Activated CD4-positive, alpha-beta T cell treated with anti-CD3 and anti-CD28 coated beads, Interleukin-2, amount 50 U/mL, for 1 hour (primary cell): ENCODE data around the gene DYTN.
"Not testable (repeated sequence)": the region's sequence is repeated elsewhere in the genome, so short reads cannot be mapped to it uniquely, and the experiment has no call there.

ENCODE experiments used
- DNase-seq: peaks from one replicate; pipeline ENCODE4 v3.0.0-alpha.2; 2020

The DYTN gene, protein sequence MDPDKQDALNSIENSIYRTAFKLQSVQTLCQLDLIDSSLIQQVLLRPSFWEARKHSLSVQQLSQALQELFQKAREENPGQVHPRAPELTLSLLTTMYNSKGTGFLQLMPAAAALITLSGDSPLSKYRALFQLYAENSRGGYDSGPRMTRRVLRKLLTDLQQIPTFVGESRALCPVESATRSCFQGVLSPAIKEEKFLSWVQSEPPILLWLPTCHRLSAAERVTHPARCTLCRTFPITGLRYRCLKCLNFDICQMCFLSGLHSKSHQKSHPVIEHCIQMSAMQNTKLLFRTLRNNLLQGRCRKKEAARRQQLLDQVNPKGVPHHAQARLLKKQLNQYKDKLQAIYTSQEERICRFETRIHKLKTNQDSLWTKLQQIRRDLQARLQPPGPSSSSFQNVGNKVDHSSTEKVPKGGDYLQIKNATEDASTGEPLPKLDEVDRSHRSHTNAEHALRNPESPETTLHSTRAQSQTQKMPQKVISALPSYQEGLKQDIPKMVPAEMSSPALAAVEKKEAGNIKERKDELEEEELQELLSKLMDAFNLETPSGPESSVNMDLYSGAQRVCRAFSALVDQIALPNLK

DNA sequence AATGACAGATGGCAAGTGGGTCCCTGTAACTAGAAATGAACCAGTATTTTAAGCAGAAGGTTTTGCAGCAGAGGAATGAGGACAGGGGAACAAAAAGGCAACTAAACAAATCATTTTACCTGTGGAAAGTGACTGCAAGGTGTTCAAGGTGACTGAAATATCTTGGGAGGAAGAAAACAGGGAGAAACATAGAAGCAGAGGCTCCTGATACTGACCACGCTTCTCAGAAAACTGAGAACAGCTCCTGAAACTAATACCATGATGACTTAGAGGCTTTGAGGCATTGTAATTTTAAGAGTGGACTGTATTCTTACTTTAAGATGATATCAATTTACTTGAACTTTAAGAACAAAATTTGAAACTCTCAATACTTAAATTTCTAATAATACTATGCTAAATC is at the start of gene DYTN:
DYTN (minus strand) TSS at position 101 of the 400 bp plus-strand sequence. CDS start 117 bp downstream, outside the sequence.
- DNase-seq = no peak

DNA sequence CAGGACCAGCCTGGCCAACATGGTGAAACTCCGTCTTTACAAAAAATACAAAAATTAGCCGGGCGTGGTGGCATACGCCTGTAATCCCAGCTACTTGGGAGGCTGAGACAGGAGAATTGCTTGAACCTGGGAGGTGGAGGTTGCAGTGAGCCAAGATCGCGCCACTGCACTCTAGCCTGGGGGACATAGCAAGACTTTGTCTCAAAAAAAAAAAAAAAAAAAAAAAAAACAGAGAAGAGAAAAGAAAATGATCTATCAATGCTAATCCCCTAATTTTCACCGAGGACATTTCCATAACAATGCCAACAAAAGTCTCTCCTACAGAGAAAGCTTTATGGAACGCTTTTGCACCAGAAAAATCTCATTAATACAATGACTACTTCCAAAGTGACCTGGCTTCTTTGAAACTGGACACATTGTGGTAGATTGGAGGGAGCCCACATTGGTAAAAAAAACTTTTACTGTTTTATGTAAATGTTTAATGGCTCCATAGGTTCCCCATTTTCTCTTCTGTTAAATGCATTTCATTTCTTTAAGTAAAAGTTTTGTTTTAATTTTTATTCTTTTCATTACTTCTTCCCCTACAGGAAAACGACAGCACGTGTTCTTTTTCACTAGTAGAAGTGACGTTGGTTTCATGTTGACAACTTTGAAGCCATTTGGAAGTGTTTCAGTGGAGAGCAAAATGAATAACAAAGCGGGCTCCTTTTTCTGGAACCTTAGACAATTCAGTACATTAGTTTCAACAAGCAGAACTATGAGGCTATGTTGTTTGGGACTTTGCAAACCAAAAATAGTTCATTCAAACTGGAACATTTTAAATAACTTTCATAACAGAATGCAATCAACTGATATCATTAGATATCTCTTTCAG is 48.1 kb upstream of the DYTN start:
- DNase-seq = no peak

DNA sequence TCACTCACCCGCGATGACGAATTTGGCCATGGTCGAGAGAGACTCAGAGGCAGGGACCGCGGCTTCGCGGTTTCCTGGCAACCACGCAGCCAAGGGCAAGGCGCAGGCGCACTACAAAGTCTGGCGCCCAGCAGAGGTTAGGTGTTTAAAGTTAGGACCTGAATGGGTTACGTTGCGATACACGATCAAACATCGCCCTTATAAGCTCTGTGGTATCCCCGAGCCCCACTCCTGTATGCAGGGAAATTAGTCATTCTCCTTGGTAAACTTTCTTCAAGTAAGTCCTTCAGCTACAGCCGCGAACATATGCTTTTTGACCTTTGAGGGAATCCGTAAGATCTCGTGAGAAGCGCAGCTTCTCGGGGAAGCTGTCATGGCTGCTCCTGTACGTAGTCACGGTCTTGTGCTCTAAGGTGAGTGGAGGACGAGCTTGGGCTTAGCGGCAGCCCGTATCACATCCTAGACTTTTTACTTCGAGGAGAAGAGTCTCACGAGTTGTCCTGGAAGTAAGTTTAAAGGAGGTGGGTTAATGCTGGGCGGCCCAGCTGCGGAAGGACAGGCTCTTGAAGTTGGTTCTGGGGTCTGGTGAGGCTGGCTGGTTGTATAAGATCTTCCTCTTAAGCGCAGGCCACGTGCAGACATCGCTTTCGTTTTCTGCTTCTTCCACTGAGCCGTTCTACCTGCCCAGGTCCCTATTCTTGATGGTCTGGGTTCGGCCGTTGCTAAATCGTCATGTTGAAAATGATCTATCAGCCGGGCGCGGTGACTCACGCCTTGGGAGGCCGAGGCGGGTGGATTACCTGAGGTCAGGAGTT is 47.3 kb upstream of the DYTN start, which contains the start of the genes FASTKD2 and MDH1B:
FASTKD2 (plus strand) TSS at position 365 of the 815 bp plus-strand sequence. CDS start 1,088 bp downstream, outside the sequence.
MDH1B (minus strand) TSS at position 87 of the 815 bp plus-strand sequence; CDS start at position 30, 57 bp downstream.
- DNase-seq = peak; percentile 73

DNA sequence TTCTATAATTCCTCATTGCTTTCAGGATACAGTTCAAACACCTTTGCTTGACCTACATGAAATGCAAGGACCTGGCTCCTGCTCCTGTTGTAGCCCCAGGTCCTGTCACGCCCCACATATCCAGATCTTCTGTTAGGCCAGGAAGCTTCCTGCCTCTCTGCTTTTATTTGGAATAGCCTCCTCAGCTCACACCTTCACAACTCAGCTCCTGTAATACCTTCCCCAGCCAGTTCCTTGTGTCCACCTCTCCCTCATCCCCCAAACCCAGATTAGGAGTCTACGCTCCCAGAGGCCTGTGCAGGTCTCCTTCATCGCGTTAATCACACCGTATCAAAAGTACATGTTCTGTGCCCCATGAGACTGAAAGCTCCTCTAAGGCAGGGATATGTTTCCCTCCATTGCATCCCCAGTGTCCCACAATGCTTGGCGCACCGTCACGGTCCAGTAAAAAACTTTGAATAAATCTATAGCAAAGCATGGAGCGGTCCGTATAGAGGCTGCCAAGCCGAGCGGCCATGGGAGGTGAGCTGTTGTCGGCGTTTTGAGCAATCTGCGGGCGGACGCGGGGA is 46.6 kb upstream of the DYTN start:
- DNase-seq = no peak

DNA sequence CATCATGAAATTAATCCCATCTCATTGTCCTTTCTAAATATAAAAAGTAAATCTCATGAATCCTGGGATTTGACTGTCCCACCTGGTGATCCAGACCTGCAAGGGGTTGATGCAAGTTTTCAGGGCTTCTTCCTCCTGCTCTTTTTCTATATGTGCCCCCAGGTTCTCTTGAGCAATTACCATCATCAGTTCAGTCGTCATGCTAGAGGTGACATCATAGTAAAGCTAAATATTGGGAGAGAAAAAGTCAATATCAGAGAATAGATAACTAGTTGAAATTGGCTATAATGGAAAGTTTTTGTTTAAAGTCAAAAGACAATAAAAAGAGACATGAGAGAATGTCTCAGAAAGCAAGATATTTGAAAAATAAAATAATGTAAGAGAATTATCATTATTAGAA is 38.6 kb upstream of the DYTN start:
- DNase-seq = no peak

DNA sequence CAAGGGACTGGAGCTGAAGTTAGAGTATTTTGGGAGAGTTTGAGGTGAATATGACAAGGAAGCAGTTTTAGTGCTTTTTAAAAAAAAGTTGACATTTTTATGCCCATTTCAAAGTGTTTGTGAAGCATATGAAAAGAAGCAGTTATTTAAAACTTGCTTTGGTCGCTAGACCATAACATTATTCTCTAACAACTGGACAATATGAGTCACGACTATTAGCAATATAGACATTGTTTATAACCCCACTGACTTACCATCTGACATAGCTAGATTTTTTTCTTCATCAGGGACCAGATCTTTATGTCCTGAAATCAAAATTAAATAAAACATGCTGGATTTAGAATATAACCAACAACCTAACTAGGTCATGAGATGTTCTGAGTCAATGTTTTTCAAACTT is 22.6 kb upstream of the DYTN start:
- no peak for DNase-seq

DNA sequence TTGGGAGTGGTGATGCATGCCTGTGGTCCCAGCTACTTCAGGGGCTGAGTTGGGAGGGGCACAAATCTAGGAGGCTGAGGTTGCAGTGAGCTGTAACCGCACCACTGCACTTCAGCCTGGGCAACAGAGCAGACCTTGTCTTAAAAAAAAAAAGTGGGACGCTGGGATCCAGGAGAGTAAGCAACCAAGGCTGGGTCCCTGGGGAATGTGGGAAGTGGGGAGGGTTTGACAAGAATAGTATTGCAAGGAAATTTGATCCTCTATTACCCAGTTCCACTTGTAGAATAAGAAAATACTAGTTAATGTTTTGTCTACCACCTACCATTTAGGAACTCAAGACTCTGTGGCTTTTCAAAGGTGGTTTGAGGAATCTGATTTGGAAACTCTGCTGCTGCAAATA is 21.1 kb upstream of the DYTN start:
- DNase-seq = no peak

DNA sequence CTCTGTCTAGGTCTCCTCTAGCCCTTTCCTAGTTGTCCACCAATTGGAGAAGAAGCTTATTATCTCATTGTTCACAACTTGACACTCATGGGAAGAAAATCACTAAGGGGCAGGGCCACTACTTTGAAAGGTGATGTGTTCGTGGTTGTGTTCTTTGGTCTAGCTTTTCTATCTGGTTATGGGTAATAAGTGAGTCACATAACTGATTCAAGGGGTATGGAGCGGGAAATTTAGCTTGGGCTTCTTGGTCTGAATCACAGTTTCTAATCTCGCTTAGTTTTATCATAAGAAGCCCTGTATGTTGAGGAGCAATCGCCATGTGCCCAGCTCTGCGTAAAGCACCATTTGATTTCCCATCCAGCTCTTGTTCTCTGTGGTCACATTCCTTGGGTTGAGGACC is 18.7 kb upstream of the DYTN start:
- DNase-seq = no peak

DNA sequence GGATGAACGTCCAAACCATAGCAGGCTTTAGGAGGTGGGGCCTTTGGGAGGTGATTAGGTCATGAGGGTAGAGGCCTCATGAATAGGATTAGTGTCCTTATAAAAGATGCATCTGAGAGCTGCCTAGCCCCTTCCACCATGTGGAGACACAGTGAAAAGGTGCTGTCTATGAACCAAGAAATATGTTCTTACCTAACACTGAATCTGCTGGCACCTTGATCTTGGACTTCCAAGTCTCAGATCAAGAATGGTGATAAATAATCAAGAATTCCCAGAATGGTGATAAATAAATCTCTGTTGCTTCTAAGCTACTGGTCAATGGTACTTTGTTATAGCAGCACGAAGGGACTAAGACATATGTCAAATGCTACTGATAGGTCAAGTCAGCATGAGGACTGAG is 15.1 kb upstream of the DYTN start:
- no peak for DNase-seq

DNA sequence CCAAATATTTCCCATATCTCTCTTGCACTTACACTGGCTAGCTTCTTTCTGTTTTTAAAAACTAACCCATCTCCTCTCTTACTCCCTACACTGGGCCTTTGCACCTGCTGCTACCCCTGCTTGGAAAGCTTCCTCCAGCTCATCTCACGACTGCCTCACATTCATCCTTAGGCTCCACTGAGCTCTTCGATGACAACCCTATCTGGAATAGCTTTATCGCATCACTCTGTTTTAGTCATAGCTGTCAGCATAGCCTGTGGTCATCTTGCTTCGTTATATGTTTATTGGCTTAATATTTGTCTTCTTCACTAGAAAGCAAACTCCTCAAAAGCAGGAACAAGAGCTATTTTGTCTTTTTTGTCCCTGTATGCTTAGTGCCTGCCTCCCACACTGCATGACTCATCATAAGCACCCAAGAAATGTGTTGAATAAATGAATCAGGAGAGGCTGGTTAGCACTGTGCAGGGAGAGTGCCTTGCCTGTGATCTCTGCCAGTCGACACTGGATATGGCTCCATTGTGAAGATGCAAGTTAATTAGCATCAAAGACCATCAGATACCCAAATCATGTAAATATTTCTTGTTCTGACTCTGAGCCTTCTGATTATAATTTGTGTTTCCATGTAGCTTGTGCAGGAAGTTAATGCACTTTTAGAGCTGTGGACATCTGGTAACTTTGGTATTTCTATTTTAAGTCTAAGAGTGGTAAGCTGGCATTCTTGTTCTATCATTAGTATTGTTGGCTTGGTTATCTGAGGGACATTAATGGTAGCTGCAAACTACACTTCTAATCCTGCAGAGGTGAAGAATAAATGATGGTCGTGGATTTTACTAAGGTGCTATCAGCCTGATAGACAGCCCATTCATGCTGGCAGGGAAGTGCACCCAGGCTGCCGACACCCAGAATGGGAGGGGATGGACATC is 10.3 kb upstream of the DYTN start:
- DNase-seq = no peak

DNA sequence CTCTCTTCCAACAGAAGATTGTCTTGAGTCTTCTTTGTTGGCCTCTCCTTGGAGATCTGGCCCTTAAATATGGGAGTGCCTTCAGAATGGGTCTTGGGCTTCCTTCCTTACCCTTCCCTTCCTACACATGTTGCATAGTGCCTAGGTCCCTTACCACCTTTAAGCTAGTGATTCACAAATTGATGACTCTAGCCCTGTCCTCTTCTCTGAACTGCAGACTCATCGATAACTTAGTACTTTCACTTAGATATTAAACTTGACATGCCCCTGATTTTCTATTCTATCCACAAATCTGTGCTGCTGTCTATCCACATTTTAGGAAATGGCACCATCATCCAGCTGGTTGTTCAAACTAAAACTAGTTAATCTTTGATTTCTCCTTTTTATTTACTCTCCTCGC is 9.1 kb upstream of the DYTN start:
- no peak for DNase-seq

DNA sequence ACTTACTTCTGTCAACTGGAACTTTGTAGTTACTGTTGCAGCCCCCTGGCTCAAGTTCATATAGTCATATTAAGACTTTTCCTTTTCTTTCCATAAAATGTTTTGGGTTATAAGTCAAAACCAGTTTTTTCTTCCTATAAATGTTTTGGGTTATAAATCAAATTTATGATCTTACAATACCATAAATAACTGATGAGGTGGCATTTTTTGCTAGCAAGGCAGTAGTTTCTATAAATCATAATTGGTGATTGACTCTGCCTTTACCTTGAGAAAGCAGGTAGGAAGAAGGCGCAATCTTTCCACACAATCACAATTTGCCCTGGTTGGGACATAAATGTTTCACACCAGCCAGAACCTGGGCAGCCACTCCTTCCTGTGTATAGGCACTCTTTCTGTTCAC is 5.1 kb upstream of the DYTN start:
- DNase-seq = no peak

DNA sequence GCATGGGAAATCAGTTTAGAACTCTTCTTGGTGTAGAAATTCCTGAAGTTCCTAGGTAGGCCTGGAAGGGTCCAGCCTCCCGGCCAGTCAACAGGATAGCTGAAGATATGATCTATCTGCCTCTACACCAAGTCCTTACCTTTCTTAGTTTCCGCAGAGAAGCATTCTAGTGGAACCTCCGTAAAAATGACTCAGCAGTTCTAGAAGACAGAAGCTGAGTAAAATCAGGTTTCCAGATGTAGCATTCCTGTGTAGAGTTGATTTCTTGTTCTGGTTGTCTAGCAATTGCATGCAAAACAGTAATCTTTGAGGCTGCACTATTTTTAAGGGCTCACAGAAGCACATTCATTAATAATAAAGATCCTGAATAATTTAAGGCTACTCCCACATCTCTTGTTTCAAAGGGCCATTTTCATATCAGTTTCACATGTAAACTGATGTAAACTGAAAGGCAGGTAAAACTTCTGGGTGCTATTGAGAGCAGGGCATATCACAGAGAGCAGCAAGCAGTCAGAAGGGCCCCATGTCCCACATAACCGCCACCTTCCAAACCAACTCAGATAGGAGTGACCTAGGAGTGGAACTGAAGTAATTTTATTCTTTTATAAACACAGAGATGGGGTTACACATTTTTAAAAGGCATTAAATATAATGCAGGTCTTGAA is 3.2 kb upstream of the DYTN start:
- no peak for DNase-seq

DNA sequence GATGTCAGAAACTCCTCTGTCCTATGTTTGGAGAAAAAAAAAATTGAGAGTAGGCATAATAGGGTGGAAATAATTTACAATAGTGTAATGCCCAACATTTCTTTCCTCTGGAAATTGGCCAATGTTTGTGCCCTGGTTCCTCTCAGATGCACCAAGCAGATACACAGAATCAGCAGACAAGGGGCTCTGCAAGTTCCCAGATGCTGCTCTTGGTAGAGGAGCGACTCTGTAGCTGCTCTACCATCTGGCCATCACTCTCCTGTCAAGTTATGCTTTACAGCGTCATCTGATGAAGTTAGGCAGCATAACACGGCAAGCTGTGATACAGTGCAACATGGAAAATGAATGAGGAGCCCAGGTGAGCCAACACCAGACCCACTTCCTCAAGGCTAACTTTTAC is 1.6 kb downstream of the DYTN start:
- DNase-seq = no peak

DNA sequence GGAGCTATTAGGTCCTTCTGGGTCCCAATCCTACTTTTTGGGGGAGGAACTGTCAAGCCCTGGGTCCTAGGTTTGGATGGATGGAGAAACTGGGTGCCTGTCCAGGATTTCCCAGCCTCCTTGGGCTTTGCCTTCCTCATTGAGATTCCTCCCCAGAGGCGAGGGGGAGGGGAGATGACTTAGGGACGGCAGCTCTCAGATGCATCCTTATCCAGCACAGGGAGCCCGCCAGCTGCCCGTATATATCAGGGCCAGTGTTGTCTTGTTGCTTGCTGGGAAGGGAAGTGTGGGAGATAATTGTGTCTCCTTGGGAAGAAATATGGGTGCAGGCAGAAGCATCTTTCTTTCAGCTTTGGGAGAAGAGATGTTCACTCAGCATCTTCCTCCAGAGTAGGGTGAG is 3.0 kb downstream of the DYTN start:
- DNase-seq = not testable (repeated sequence)

DNA sequence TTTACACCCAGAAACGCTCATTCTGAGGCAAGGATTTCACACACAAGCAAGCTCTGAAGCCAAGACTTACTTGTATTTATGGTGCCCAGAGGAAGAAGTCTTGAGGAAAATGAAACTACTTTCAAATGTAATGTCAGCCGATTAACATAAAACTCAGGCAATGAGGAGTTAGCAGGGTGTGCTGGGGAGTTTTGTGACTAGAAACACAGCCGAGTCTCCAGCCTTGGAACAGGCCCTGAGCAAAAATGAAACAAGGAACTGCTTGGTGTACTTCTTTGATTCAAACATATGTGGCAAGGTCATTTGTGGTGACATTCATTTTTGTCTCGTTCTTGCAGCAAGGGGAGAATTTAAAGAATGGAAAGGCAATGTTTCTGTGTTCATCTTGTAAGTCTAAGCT is 4.5 kb downstream of the DYTN start:
- DNase-seq = no peak

DNA sequence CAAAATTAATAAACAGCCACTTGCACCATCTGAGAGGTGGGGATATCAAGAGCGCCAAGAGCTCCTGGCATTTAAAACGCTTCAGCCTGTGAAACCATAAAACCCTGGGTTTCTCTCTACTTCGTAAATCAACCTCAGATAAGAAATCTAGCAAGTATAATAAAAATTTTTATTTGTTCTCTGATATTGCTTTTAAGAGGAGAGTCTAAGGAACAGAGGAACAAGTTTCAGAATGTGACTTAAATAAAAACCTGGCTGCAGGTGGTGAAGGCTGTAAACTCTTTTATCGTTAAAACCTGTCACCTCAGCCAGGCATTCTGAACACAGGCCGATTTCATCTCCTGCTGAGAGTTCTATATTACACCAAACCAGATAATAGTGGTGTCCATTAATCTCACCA is 9.9 kb downstream of the DYTN start:
- no peak for DNase-seq

DNA sequence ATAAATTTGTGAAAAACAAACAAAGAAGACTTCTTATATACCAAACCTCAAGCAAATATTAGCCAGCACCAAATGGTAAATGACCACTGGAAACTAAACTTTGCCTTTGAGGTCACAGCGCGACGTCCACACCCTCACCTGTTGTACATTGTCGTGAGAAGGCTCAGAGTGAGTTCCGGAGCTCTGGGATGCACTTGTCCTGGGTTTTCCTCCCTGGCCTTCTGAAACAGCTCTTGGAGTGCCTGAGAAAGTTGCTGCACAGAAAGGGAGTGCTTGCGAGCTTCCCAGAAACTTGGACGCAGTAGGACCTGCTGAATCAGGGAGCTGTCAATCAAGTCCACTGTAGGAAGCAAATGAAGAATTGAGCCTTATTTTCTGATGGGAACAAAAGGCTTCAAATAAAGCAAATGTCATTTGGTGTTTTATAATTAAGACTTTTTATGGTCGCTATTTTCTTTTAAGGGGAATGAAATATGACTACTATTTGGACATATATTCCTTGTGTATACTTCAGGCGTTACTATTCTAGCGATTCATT is 11.0 kb downstream of the DYTN start:
- DNase-seq = no peak

DNA sequence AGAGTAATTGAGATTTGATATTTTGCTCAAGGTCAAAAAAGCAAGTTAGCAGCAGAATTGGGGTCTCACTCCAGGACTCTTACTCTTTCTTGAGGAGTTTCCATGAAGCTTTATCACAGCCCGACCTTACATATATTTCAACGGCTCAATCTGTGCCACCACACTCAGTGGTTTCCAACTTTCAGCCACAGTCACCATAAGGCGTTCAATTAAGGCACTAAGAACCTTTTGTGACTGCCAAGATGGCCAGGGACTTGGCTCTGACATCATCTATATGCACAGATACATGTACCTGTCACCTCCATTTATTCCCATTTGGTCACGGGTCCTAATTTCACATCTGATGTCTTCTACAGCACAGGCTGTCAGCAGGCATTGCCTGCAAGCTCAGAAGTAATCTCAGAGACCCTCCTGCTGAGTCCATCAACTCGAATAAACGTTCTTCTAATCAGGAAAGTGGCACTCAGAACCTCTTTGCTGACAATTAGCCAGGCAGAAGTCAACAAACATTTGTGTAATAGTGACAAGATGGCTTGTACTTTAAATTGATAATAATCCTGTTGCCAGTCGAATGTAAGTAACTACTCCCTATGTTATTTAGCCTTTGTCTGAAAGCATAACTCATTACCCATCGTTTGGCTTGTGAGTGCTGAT is 16.1 kb downstream of the DYTN start:
- DNase-seq = no peak

DNA sequence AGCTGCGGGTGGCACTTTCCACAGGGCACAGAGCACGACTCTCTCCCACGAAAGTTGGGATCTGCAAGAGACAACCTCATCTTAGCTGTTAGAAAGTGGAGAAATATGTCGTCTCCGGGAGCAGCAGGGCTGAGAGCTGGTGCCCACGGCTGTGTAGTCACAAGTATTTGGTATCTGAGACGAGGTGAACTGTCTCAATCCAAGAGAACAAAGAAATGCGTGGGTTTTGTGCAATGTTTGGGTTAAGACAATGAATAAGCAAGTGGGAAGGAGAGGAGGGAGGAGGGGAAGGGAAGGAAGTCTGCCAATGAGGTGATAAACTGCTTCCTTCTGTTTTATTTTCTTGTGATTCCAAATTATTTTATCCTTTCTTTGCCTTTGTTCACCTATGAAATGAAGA is 18.0 kb downstream of the DYTN start:
- DNase-seq = no peak
